Liver (tissue), 9 donors: ENCODE results near the gene COQ8A. TPM values are rescaled to one million over a fixed set of nuclear protein-coding genes. Genes with fewer than 3 reads are reported as not detected.

Experiments
- DNase-seq: peaks from one replicate; pipeline ENCODE4 v3.0.0-alpha.2; 2017; ENCODE audit warnings: low spot score
- H3K27ac ChIP-seq, 2 donors: one replicate each; pipeline ENCODE4 v1.7.0; 2013; ENCODE audit warnings: inconsistent platforms in 2 of 2, low read length in 2 of 2, control low read depth in 1 of 2, low read depth in 1 of 2, mild to moderate bottlenecking in 1 of 2
- H3K27me3 ChIP-seq, 4 donors: one replicate each; pipeline versions ENCODE4 v1.6.1 to v1.7.0; 2013; ENCODE audit warnings: low read length in 3 of 4, inconsistent platforms in 1 of 4, mild to moderate bottlenecking in 1 of 4, moderate library complexity in 1 of 4; ENCODE audit not compliant: control insufficient read depth in 4 of 4, insufficient read depth in 4 of 4
- H3K36me3 ChIP-seq, 4 donors: one replicate each; pipeline versions ENCODE4 v1.6.1 to v1.7.0; 2013; ENCODE audit warnings: low read length in 3 of 4, mild to moderate bottlenecking in 3 of 4, low read depth in 1 of 4, moderate library complexity in 1 of 4; ENCODE audit not compliant: control insufficient read depth in 4 of 4, insufficient read depth in 3 of 4
- H3K4me1 ChIP-seq, 4 donors: one replicate each; pipeline versions ENCODE4 v1.6.1 to v1.7.0; 2013; ENCODE audit warnings: low read length in 3 of 4, mild to moderate bottlenecking in 3 of 4, moderate library complexity in 1 of 4; ENCODE audit not compliant: control insufficient read depth in 4 of 4, insufficient read depth in 4 of 4
- H3K4me3 ChIP-seq, 3 donors: one replicate each; pipeline versions ENCODE4 v1.6.1 to v1.7.0; 2013; ENCODE audit warnings: low read length in 3 of 3, control low read depth in 1 of 3, low read depth in 1 of 3, mild to moderate bottlenecking in 1 of 3
- H3K9ac ChIP-seq, 2 donors: one replicate each; pipeline ENCODE4 v1.7.0; 2013; ENCODE audit warnings: low read length in 2 of 2, mild to moderate bottlenecking in 2 of 2, moderate library complexity in 2 of 2, control low read depth in 1 of 2, low read depth in 1 of 2
- H3K9me3 ChIP-seq, 4 donors: one replicate each; pipeline versions ENCODE4 v1.6.1 to v1.7.0; 2013; ENCODE audit warnings: low read length in 3 of 4; ENCODE audit not compliant: control insufficient read depth in 4 of 4
- ATF3 ChIP-seq: IDR thresholded peaks from 2 replicates; pipeline ENCODE4 v1.6.1; 2016; ENCODE audit warnings: antibody characterized with exemption
- CTCF ChIP-seq: fragments of 150-350 bp; IDR thresholded peaks from 2 replicates; pipeline ENCODE4 v1.5.1; 2017; ENCODE audit warnings: improper control_type of control experiment, low read depth, low read length; ENCODE audit not compliant: missing input control
- EGR1 ChIP-seq, 2 donors: IDR thresholded peaks; 2 replicates each; pipeline ENCODE4 v1.6.1; 2016 to 2018; ENCODE audit warnings: antibody characterized with exemption in 2 of 2, low read depth in 2 of 2
- FOXA1 ChIP-seq: IDR thresholded peaks from 2 replicates; pipeline ENCODE4 v1.6.1; 2016; ENCODE audit warnings: antibody characterized with exemption
- FOXA2 ChIP-seq: IDR thresholded peaks from 2 replicates; pipeline ENCODE4 v1.6.1; 2016; ENCODE audit warnings: antibody characterized with exemption
- GABPA ChIP-seq, 2 donors: IDR thresholded peaks in 1 of 2; conservative IDR thresholded peaks in 1 of 2; 2 replicates each; pipeline ENCODE4 v1.6.1; 2016; ENCODE audit warnings: antibody characterized with exemption in 2 of 2, mild to moderate bottlenecking in 1 of 2, moderate library complexity in 1 of 2
- HNF4A ChIP-seq, 2 donors: conservative IDR thresholded peaks; 2 replicates each; pipeline ENCODE4 v1.6.1; 2016; ENCODE audit warnings: antibody characterized with exemption in 2 of 2, mild to moderate bottlenecking in 2 of 2
- HNF4G ChIP-seq: IDR thresholded peaks from 2 replicates; pipeline ENCODE4 v1.6.1; 2016; ENCODE audit warnings: antibody characterized with exemption
- JUND ChIP-seq, 2 donors: IDR thresholded peaks; 2 replicates each; pipeline ENCODE4 v1.6.1; 2016; ENCODE audit warnings: antibody characterized with exemption in 2 of 2
- MAX ChIP-seq: IDR thresholded peaks from 2 replicates; pipeline ENCODE4 v1.6.1; 2016; ENCODE audit warnings: antibody characterized with exemption
- NR2F2 ChIP-seq: IDR thresholded peaks from 2 replicates; pipeline ENCODE4 v1.6.1; 2016; ENCODE audit warnings: antibody characterized with exemption
- RAD21 ChIP-seq, 2 donors: IDR thresholded peaks; 2 replicates each; pipeline ENCODE4 v1.6.1; 2016; ENCODE audit warnings: antibody characterized with exemption in 2 of 2, mild to moderate bottlenecking in 2 of 2
- REST ChIP-seq: IDR thresholded peaks from 2 replicates; pipeline ENCODE4 v1.6.1; 2016; ENCODE audit warnings: antibody characterized with exemption, mild to moderate bottlenecking
- RXRA ChIP-seq, 2 donors: IDR thresholded peaks; 2 replicates each; pipeline ENCODE4 v1.6.1; 2017 to 2018; ENCODE audit warnings: antibody characterized with exemption in 2 of 2, mild to moderate bottlenecking in 1 of 2
- SP1 ChIP-seq: IDR thresholded peaks from 2 replicates; pipeline ENCODE4 v1.6.1; 2018; ENCODE audit warnings: antibody characterized with exemption, mild to moderate bottlenecking
- TAF1 ChIP-seq: conservative IDR thresholded peaks from 2 replicates; pipeline ENCODE4 v1.6.1; 2016; ENCODE audit warnings: antibody characterized with exemption, mild to moderate bottlenecking
- YY1 ChIP-seq: IDR thresholded peaks from 2 replicates; pipeline ENCODE4 v1.6.1; 2016; ENCODE audit warnings: antibody characterized with exemption, mild to moderate bottlenecking
- ZBTB33 ChIP-seq: IDR thresholded peaks from 2 replicates; pipeline ENCODE4 v1.6.1; 2016; ENCODE audit warnings: antibody characterized with exemption
- WGBS: extraction: QIAGEN DNeasy Blood & Tissue Kit; methylation state at CpG from one replicate; pipeline ENCODE4 v1.1.7; 2013; 5-methylcytosine and 5-hydroxymethylcytosine counted together
- polyA plus RNA-seq, 2 donors: library from polyadenylated mRNA; stranded (reverse) in 1 of 2; unstranded in 1 of 2; fragments of 200-250 nt in 1 of 2; fragments of >200 nt in 1 of 2; fragmentation: Nextera tagmentation in 1 of 2; extraction: Ambion mirVana in 1 of 2; gene quantifications; one replicate each; pipeline versions ENCODE4 v1.2.1 to v1.2.3, GENCODE V29; 2013 to 2015
- total RNA-seq, 2 donors: library from RNA; depleted of rRNA; stranded (reverse); fragments of >200 nt; gene quantifications; one replicate each; pipeline ENCODE4 v1.2.3, GENCODE V29; 2014
- donor health status: healthy.
- donor health status: healthy.
- donor health status: healthy.
- donor health status: healthy.
- donor health status: healthy.

The COQ8A gene
- total and polyA plus RNA-seq, 4 donors: 24.4 to 60.0 (median 54.9) TPM

GRCh38 chr1:226980122-226980560, 40.0 kb downstream of the COQ8A start:
- Histone ChIP-seq H3K36me3 (peaks cover 13 to 37% (median 16%) of the 10 kb centered on the region in 4 donors), H3K27me3 (no peaks in the 10 kb centered on the region), H3K4me1 (peaks cover 17 to 47% (median 37%) of the 10 kb centered on the region in 4 donors), H3K4me3 (no peak overlapping the region), H3K9me3 (no peaks in the 10 kb centered on the region), H3K9ac (no peak overlapping the region), H3K27ac (peak overlapping the region; percentile 3 to 6)
- 40% methylated on average over 4 of the region's 4 CpGs for WGBS
- TF ChIP-seq HNF4A (conservative IDR thresholded peaks at IDR 0.05) (peak in 1 of 2 donors; percentile 48), RXRA (IDR thresholded peaks at IDR 0.05) (peak; percentile 24 to 54), TAF1 (no peak)
- DNase-seq: no peak

GRCh38 chr1:226980565-226981385, 40.7 kb downstream of the COQ8A start:
- H3K4me1 ChIP-seq: peaks cover 15 to 41% (median 31%) of the 10 kb centered on the region in 4 donors
- H3K9me3 ChIP-seq: no peaks in the 10 kb centered on the region
- no peak overlapping the region for H3K9ac ChIP-seq
- TF ChIP-seq TAF1 (no peak), FOXA2 (no peak), REST (no peak), ATF3 (no peak), RAD21 (IDR thresholded peaks at IDR 0.05) (peak in 1 of 2 donors; percentile 65), NR2F2 (peak; percentile 76), ZBTB33 (no peak), JUND (IDR thresholded peaks at IDR 0.05) (no peak), MAX (no peak), HNF4G (no peak), GABPA (IDR thresholded peaks at IDR 0.05 in 1 of 2, conservative IDR thresholded peaks at IDR 0.05 in 1 of 2) (no peak), SP1 (peak; percentile 56), CTCF (no peak), FOXA1 (no peak), HNF4A (conservative IDR thresholded peaks at IDR 0.05) (peak; percentile 85 to 87), EGR1 (IDR thresholded peaks at IDR 0.05; ENCODE audit: low read depth in 2 of 2) (no peak), YY1 (no peak), RXRA (IDR thresholded peaks at IDR 0.05) (peak; percentile 78 to 80)
- H3K36me3 ChIP-seq: peaks cover 13 to 43% (median 18%) of the 10 kb centered on the region in 4 donors
- DNase-seq: peak; percentile 25
- H3K4me3 ChIP-seq: no peak overlapping the region
- H3K27me3 ChIP-seq: no peaks in the 10 kb centered on the region
- H3K27ac ChIP-seq: peak overlapping the region; percentile 3 to 11
- WGBS: 48% methylated on average over 26 of the region's 26 CpGs
